HG02840 (cell line): ENCODE results near the gene AKT3.

Experiments used
- ATAC-seq: cut with Tn5 transposase; IDR thresholded peaks from one replicate; pipeline ENCODE4 v1.9.1; 2021; ENCODE audit warnings: mild to moderate bottlenecking, moderate library complexity, moderate number of reproducible peaks; ENCODE audit not compliant: unreplicated experiment, low FRiP score

AKT3 gene

GRCh38 chr1:243735457-243735856 lies 114.6 kb downstream of the AKT3 start:
- no peak for ATAC-seq

GRCh38 chr1:243734308-243734695 lies 115.7 kb downstream of the AKT3 start:
- no peak for ATAC-seq

GRCh38 chr1:243733670-243734307 lies 116.3 kb downstream of the AKT3 start:
- ATAC-seq = no peak

GRCh38 chr1:243732637-243733036 lies 117.4 kb downstream of the AKT3 start:
- ATAC-seq = no peak

- no peak for ATAC-seq
Measured at GRCh38 chr1:243731974-243732625, 117.9 kb downstream of the AKT3 start.

- ATAC-seq = no peak
Measured at GRCh38 chr1:243731301-243731891, 118.6 kb downstream of the AKT3 start.

- no peak for ATAC-seq
Measured at GRCh38 chr1:243730487-243731150, 119.4 kb downstream of the AKT3 start.

GRCh38 chr1:243729956-243730355 lies 120.1 kb downstream of the AKT3 start:
- ATAC-seq = no peak

- peak; percentile 84 for ATAC-seq
Measured at GRCh38 chr1:243727503-243728203, 122.4 kb downstream of the AKT3 start.

- peak; percentile 25 for ATAC-seq
Measured at GRCh38 chr1:243726806-243727502, 123.1 kb downstream of the AKT3 start.

- no peak for ATAC-seq
Measured at GRCh38 chr1:243725846-243726245, 124.2 kb downstream of the AKT3 start.

GRCh38 chr1:243725075-243725474 lies 125.0 kb downstream of the AKT3 start:
- ATAC-seq = no peak

GRCh38 chr1:243723458-243724043 lies 126.5 kb downstream of the AKT3 start:
- ATAC-seq = no peak

- no peak for ATAC-seq
Measured at GRCh38 chr1:243723050-243723449, 127.0 kb downstream of the AKT3 start.

GRCh38 chr1:243719476-243719875 lies 130.6 kb downstream of the AKT3 start:
- ATAC-seq = no peak

- ATAC-seq = no peak
Measured at GRCh38 chr1:243718893-243719292, 131.2 kb downstream of the AKT3 start.

- ATAC-seq = no peak
Measured at GRCh38 chr1:243718022-243718421, 132.0 kb downstream of the AKT3 start.

- ATAC-seq = no peak
Measured at GRCh38 chr1:243716906-243717305, 133.1 kb downstream of the AKT3 start.

- ATAC-seq = no peak
Measured at GRCh38 chr1:243715285-243715684, 134.8 kb downstream of the AKT3 start.
